Measurements from ENCODE around the gene SMIM3.

GRCh38 chr5:150809363-150809762 lies 30.8 kb downstream of the SMIM3 start:
- TF ChIP-seq, protein P1, sequence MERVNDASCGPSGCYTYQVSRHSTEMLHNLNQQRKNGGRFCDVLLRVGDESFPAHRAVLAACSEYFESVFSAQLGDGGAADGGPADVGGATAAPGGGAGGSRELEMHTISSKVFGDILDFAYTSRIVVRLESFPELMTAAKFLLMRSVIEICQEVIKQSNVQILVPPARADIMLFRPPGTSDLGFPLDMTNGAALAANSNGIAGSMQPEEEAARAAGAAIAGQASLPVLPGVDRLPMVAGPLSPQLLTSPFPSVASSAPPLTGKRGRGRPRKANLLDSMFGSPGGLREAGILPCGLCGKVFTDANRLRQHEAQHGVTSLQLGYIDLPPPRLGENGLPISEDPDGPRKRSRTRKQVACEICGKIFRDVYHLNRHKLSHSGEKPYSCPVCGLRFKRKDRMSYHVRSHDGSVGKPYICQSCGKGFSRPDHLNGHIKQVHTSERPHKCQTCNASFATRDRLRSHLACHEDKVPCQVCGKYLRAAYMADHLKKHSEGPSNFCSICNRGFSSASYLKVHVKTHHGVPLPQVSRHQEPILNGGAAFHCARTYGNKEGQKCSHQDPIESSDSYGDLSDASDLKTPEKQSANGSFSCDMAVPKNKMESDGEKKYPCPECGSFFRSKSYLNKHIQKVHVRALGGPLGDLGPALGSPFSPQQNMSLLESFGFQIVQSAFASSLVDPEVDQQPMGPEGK (CRISPR knock-in tag; IDR thresholded peaks at IDR 0.05; ENCODE audit: borderline replicate concordance): no peak
- TF ChIP-seq CSDC2 (CRISPR knock-in tag; IDR thresholded peaks at IDR 0.05): no peak
- TF ChIP-seq RARB (CRISPR knock-in tag; IDR thresholded peaks at IDR 0.05): no peak
- no peak for TF ChIP-seq TCF4 (CRISPR knock-in tag; IDR thresholded peaks at IDR 0.05; ENCODE audit: borderline replicate concordance)
- no peak for TF ChIP-seq ZFP30 (CRISPR knock-in tag; IDR thresholded peaks at IDR 0.05)
